Peyer's patch (tissue), 4 donors: Measurements from ENCODE around the gene MAPK4. TPM values are rescaled to one million over a fixed set of nuclear protein-coding genes. Genes with fewer than 3 reads are reported as not detected.
"Not testable (repeated sequence)": the region's sequence is repeated elsewhere in the genome, so short reads cannot be mapped to it uniquely, and the experiment has no call there.

Source experiments
- DNase-seq, 3 donors: peaks; one replicate each; pipeline ENCODE4 v3.0.0-alpha.2; 2017 to 2019
- H3K27ac ChIP-seq, 4 donors: fragments of 200-600 bp; sonication (generic); one replicate each; pipeline ENCODE4 v1.5.1; 2016 to 2019
- H3K27me3 ChIP-seq, 2 donors: fragments of 200-600 bp; sonication (generic); one replicate each; pipeline ENCODE4 v1.5.1; 2019
- H3K36me3 ChIP-seq, 3 donors: fragments of 200-600 bp; sonication (generic); one replicate each; pipeline ENCODE4 v1.5.1; 2016 to 2019
- H3K4me1 ChIP-seq, 4 donors: fragments of 200-600 bp; sonication (generic); one replicate each; pipeline ENCODE4 v1.5.1; 2016 to 2019
- H3K4me3 ChIP-seq, 4 donors: fragments of 200-600 bp; sonication (generic); 1 replicate in 3 of 4; 2 replicates in 1 of 4; pipeline ENCODE4 v1.5.1; 2016 to 2019; ENCODE audit warnings: mild to moderate bottlenecking in 1 of 4
- H3K9me3 ChIP-seq, 4 donors: fragments of 200-600 bp; sonication (generic); one replicate each; pipeline ENCODE4 v1.5.1; 2016 to 2019; ENCODE audit warnings: mild to moderate bottlenecking in 1 of 4
- CTCF ChIP-seq, 6 experiments: fragments of 450-650 bp in 4 of 6; fragments of 200-600 bp in 2 of 6; sonication (generic) in 1 of 6; IDR thresholded peaks; one replicate each; pipeline ENCODE4 v1.5.1; 2017 to 2019; ENCODE audit warnings: antibody characterized with exemption in 6 of 6, mild to moderate bottlenecking in 3 of 6, moderate library complexity in 1 of 6
- POLR2A ChIP-seq, 2 donors: fragments of 450-650 bp; IDR thresholded peaks; one replicate each; pipeline ENCODE4 v1.5.1; 2017; ENCODE audit warnings: antibody characterized with exemption in 2 of 2, mild to moderate bottlenecking in 2 of 2, moderate library complexity in 2 of 2
- total RNA-seq, 4 donors: library from RNA; depleted of rRNA; stranded (reverse); fragments of >200 nt; gene quantifications; one replicate each; pipeline ENCODE4 v1.1.0, GENCODE V29; 2016

MAPK4 gene
- total RNA-seq, 4 donors from 2014 or later, result 0.54 to 2.0 (median 0.83) TPM; not detected in 1

- TF ChIP-seq POLR2A (IDR thresholded peaks at IDR 0.05) (no peak), CTCF (IDR thresholded peaks at IDR 0.05) (no peak)
These were observed 10.0 kb downstream of the MAPK4 start for GRCh38 chr18:50569930-50570329.

GRCh38 chr18:50571606-50572005, 11.7 kb downstream of the MAPK4 start:
- TF ChIP-seq POLR2A (IDR thresholded peaks at IDR 0.05) (no peak), CTCF (IDR thresholded peaks at IDR 0.05) (no peak)
- no peak overlapping the region for H3K4me3 ChIP-seq
- DNase-seq, result no peak
- no peaks in the 10 kb centered on the region for H3K9me3 ChIP-seq
- no peaks in the 10 kb centered on the region for H3K36me3 ChIP-seq
- no peak overlapping the region for H3K27ac ChIP-seq
- no peaks in the 10 kb centered on the region for H3K4me1 ChIP-seq
- no peaks in the 10 kb centered on the region for H3K27me3 ChIP-seq

More at GRCh38 chr18:50569930-50570329, 10.0 kb downstream of the MAPK4 start:
- H3K36me3 ChIP-seq, result no peaks in the 10 kb centered on the region
- no peaks in the 10 kb centered on the region for H3K4me1 ChIP-seq
- DNase-seq, result no peak
- no peak overlapping the region for H3K27ac ChIP-seq
- no peaks in the 10 kb centered on the region for H3K9me3 ChIP-seq
- H3K4me3 ChIP-seq, result no peak overlapping the region
- H3K27me3 ChIP-seq, result no peaks in the 10 kb centered on the region

- H3K27me3 ChIP-seq, H3K4me3 ChIP-seq, H3K9me3 ChIP-seq, DNase-seq, H3K36me3 ChIP-seq, H3K27ac ChIP-seq, H3K4me1 ChIP-seq: not testable (repeated sequence)
These were observed 13.3 kb downstream of the MAPK4 start for GRCh38 chr18:50573196-50573595.

- Histone ChIP-seq H3K27ac (no peak overlapping the region), H3K27me3 (no peaks in the 10 kb centered on the region), H3K4me3 (no peak overlapping the region), H3K9me3 (no peaks in the 10 kb centered on the region), H3K36me3 (no peaks in the 10 kb centered on the region), H3K4me1 (no peaks in the 10 kb centered on the region)
- DNase-seq, result no peak
- TF ChIP-seq CTCF (IDR thresholded peaks at IDR 0.05), result no peak
- TF ChIP-seq POLR2A (IDR thresholded peaks at IDR 0.05), result no peak
These were observed 13.8 kb downstream of the MAPK4 start for GRCh38 chr18:50573679-50574078.

DNA sequence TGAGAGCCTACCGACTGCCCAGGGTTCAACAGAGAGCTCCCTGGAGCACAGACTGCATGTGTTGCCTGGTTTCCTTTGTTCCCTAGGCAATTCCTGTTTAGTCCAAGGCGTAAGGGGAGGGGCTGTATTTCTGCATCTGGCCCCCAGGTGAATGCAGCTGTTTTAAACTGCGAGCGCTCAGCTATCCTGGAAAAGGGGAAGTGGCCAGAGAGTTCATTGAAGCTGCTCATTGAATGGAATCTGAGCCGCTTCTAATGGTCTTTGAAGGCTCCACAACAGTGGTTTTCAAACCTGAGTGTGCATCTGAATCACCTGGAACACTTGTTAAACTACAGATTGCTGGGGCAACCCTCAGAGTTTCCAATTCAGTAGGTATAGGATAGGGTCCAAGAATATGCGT, 18.1 kb downstream of the MAPK4 start:
- Histone ChIP-seq H3K4me1 (no peaks in the 10 kb centered on the region), H3K27me3 (no peaks in the 10 kb centered on the region), H3K36me3 (no peaks in the 10 kb centered on the region), H3K27ac (no peak overlapping the region), H3K4me3 (no peak overlapping the region), H3K9me3 (no peaks in the 10 kb centered on the region)
- DNase-seq, result no peak
- TF ChIP-seq CTCF (IDR thresholded peaks at IDR 0.05), result no peak
- TF ChIP-seq POLR2A (IDR thresholded peaks at IDR 0.05), result no peak

DNA sequence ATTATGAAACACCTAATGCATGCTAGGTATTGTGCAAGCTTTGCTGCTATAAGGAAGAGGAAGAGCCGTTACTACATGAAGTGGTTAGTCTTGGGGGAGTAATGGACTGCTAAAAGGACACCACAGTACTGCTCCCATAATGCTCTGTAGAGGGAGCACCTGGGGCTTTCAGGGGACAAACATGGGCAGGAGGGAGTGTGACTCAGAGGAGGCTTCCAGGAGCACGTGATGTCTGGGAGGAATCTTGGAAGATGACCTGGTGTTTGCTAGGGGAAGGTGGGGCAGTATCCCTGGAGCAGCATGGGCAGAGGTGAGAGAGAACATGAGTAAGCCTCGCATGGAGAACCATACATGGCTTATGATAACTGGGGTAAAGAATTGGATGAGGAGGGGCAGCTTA, 18.8 kb downstream of the MAPK4 start:
- Histone ChIP-seq H3K27ac (no peak overlapping the region), H3K4me3 (no peak overlapping the region), H3K4me1 (no peaks in the 10 kb centered on the region), H3K9me3 (no peaks in the 10 kb centered on the region), H3K27me3 (no peaks in the 10 kb centered on the region), H3K36me3 (no peaks in the 10 kb centered on the region)
- no peak for TF ChIP-seq CTCF (IDR thresholded peaks at IDR 0.05)
- no peak for TF ChIP-seq POLR2A (IDR thresholded peaks at IDR 0.05)
- DNase-seq, result no peak
